DOHH2 (cell line): ENCODE data around the gene CEBPG.

Source experiments
- EZH2phosphoT487 ChIP-seq: fragments of 200-600 bp; sonication (generic); IDR thresholded peaks from 2 replicates; pipeline ENCODE4 v1.6.1; 2017; ENCODE audit warnings: borderline replicate concordance, mild to moderate bottlenecking, antibody characterized with exemption, low read length, moderate library complexity, mixed read lengths
- TF ChIP-seq, protein P1 (sequence below): fragments of 200-600 bp; sonication (generic); IDR thresholded peaks from one replicate; pipeline ENCODE4 v1.5.1; 2014; ENCODE audit warnings: antibody characterized with exemption, mild to moderate bottlenecking, low read depth, low read length; ENCODE audit not compliant: poor library complexity, severe bottlenecking

DNA sequence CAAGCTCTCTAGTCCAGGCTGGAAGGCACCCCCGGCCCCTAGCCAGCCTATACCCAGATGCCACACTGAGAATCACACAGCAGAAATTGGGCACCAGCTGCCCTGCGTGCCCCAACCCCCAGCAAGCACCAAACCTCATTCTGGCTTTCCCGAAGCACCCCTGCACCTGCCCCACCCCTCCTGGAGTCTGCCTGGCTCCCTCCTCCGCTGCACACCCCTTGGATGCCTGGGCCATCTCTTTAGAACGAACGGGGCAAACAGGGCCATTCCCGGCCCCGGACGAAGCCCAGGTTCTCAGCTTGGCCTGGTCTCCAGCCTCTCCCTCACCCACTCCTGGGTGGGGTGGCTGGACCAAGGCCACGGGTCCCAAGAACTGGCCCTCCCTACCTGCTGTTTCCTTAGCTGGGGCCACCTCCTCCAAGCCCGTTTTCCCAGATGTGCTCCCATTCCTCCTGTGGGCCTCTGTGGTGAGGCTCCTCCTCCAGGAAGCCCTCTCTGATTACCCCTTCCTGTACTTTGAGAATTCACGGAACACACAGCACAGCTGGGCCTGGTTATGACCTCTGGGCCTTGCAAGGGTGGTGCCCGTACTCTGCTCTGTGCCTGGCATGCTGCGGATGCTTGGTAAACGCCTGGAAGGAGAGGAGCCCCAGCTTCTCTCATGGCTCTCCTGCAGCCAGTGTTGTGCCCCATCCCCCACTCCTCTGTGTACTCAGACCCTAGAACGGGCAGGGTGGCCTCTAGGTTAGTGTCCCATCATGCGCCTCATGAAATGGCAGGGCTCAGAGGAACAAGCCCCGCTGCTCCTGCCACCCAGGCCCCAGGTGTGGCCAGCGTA lies 21.4 kb downstream of the CEBPG start:
- TF ChIP-seq, protein P1, sequence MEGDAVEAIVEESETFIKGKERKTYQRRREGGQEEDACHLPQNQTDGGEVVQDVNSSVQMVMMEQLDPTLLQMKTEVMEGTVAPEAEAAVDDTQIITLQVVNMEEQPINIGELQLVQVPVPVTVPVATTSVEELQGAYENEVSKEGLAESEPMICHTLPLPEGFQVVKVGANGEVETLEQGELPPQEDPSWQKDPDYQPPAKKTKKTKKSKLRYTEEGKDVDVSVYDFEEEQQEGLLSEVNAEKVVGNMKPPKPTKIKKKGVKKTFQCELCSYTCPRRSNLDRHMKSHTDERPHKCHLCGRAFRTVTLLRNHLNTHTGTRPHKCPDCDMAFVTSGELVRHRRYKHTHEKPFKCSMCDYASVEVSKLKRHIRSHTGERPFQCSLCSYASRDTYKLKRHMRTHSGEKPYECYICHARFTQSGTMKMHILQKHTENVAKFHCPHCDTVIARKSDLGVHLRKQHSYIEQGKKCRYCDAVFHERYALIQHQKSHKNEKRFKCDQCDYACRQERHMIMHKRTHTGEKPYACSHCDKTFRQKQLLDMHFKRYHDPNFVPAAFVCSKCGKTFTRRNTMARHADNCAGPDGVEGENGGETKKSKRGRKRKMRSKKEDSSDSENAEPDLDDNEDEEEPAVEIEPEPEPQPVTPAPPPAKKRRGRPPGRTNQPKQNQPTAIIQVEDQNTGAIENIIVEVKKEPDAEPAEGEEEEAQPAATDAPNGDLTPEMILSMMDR = no peak
- no peak for TF ChIP-seq EZH2phosphoT487
